Loucy (cell line): ENCODE data around the gene ACOXL.

ENCODE experiments used
- H2AFZ ChIP-seq: fragments of 200-600 bp; sonication (generic); 2 replicates; pipeline ENCODE4 v1.6.0; 2016; ENCODE audit warnings: antibody characterized with exemption, mild to moderate bottlenecking, low read length, moderate library complexity
- H3F3A ChIP-seq: fragments of 200-600 bp; 2 replicates; pipeline ENCODE4 v1.6.0; 2016; ENCODE audit warnings: antibody characterized with exemption, low read depth, mild to moderate bottlenecking
- H3K27me3 ChIP-seq: fragments of 200-600 bp; sonication (generic); 2 replicates; pipeline ENCODE4 v1.6.1; 2014; ENCODE audit warnings: low read length, mild to moderate bottlenecking; ENCODE audit not compliant: insufficient read depth, poor library complexity, severe bottlenecking
- H3K36me3 ChIP-seq: fragments of 200-600 bp; sonication (generic); 2 replicates; pipeline ENCODE4 v1.6.1; 2016; ENCODE audit warnings: low read length; ENCODE audit not compliant: insufficient read depth
- H3K4me1 ChIP-seq: fragments of 200-600 bp; sonication (generic); 2 replicates; pipeline ENCODE4 v1.5.1; 2014; ENCODE audit warnings: low read length, mild to moderate bottlenecking; ENCODE audit not compliant: insufficient read depth, poor library complexity, severe bottlenecking
- H3K4me2 ChIP-seq: fragments of 200-600 bp; sonication (generic); 2 replicates; pipeline ENCODE4 v1.6.0; 2014; ENCODE audit warnings: antibody characterized with exemption, low read length, low read depth, mild to moderate bottlenecking; ENCODE audit not compliant: poor library complexity, severe bottlenecking
- H3K4me3 ChIP-seq: fragments of 200-600 bp; sonication (generic); 2 replicates; pipeline ENCODE4 v1.5.1; 2014; ENCODE audit warnings: low read length, mild to moderate bottlenecking, mixed read lengths; ENCODE audit not compliant: poor library complexity, severe bottlenecking
- H3K79me2 ChIP-seq: fragments of 200-600 bp; sonication (generic); 2 replicates; pipeline ENCODE4 v1.6.1; 2014; ENCODE audit warnings: low read length; ENCODE audit not compliant: insufficient read depth
- H3K9ac ChIP-seq: fragments of 200-600 bp; sonication (generic); 2 replicates; pipeline ENCODE4 v1.6.0; 2014; ENCODE audit warnings: mild to moderate bottlenecking, low read depth, low read length, moderate library complexity; ENCODE audit not compliant: poor library complexity, severe bottlenecking
- H3K9me2 ChIP-seq: fragments of 200-600 bp; sonication (generic); replicated peaks from 2 replicates; pipeline ENCODE4 v1.6.1; 2016; ENCODE audit warnings: low read depth, low read length, mixed read lengths
- H3K9me3 ChIP-seq: fragments of 200-600 bp; sonication (generic); 2 replicates; pipeline ENCODE4 v1.6.1; 2014; ENCODE audit warnings: mild to moderate bottlenecking, antibody characterized with exemption, low read length, low read depth; ENCODE audit not compliant: insufficient read depth
- H4K20me1 ChIP-seq: fragments of 200-600 bp; sonication (generic); 2 replicates; pipeline ENCODE4 v1.6.0; 2014; ENCODE audit warnings: antibody characterized with exemption, low read length, mild to moderate bottlenecking; ENCODE audit not compliant: insufficient read depth, poor library complexity, severe bottlenecking
- EZH2phosphoT487 ChIP-seq: fragments of 200-600 bp; IDR thresholded peaks from 2 replicates; pipeline ENCODE4 v1.6.1; 2018; ENCODE audit warnings: antibody characterized with exemption, mild to moderate bottlenecking, moderate library complexity, borderline replicate concordance
- TF ChIP-seq, protein P1 (sequence below): fragments of 200-600 bp; sonication (generic); conservative IDR thresholded peaks from 2 replicates; pipeline ENCODE4 v1.5.1; 2014; ENCODE audit warnings: mild to moderate bottlenecking, antibody characterized with exemption, low read length

Gene ACOXL

DNA sequence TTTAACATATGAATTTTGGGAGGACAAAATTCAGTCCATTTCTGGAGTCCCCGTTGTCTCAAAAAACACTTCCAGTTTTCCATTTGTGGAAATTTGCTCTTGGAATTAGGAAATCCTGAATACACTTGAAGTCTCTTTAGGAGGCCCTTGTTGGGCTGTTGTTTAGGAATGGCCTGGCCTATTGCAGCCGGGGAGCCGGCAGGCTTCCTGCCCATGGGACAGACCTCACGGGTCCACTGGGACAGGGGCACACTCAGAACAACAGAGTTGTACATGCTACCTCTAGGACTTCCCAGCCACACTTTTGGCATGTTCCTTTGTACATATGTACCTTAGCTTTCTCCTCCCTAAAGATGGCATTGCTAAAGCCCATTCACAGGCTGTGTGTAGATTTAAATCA is 57.3 kb downstream of the ACOXL start:
- no peaks in the 10 kb centered on the region for H3K27me3 ChIP-seq
- no peaks in the 10 kb centered on the region for H3K36me3 ChIP-seq
- H3K79me2 ChIP-seq = no peaks in the 10 kb centered on the region
- H4K20me1 ChIP-seq = no peaks in the 10 kb centered on the region
- H2AFZ ChIP-seq = no peak overlapping the region
- H3K9ac ChIP-seq = no peak overlapping the region
- H3F3A ChIP-seq = no peaks in the 10 kb centered on the region
- no peaks in the 10 kb centered on the region for H3K9me3 ChIP-seq
- peaks cover 14% of the 10 kb centered on the region for H3K4me1 ChIP-seq
- TF ChIP-seq, protein P1, sequence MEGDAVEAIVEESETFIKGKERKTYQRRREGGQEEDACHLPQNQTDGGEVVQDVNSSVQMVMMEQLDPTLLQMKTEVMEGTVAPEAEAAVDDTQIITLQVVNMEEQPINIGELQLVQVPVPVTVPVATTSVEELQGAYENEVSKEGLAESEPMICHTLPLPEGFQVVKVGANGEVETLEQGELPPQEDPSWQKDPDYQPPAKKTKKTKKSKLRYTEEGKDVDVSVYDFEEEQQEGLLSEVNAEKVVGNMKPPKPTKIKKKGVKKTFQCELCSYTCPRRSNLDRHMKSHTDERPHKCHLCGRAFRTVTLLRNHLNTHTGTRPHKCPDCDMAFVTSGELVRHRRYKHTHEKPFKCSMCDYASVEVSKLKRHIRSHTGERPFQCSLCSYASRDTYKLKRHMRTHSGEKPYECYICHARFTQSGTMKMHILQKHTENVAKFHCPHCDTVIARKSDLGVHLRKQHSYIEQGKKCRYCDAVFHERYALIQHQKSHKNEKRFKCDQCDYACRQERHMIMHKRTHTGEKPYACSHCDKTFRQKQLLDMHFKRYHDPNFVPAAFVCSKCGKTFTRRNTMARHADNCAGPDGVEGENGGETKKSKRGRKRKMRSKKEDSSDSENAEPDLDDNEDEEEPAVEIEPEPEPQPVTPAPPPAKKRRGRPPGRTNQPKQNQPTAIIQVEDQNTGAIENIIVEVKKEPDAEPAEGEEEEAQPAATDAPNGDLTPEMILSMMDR = no peak
- no peak for TF ChIP-seq EZH2phosphoT487
- no peak overlapping the region for H3K4me2 ChIP-seq
- H3K4me3 ChIP-seq = no peak overlapping the region
- H3K9me2 ChIP-seq = no peaks in the 10 kb centered on the region

DNA sequence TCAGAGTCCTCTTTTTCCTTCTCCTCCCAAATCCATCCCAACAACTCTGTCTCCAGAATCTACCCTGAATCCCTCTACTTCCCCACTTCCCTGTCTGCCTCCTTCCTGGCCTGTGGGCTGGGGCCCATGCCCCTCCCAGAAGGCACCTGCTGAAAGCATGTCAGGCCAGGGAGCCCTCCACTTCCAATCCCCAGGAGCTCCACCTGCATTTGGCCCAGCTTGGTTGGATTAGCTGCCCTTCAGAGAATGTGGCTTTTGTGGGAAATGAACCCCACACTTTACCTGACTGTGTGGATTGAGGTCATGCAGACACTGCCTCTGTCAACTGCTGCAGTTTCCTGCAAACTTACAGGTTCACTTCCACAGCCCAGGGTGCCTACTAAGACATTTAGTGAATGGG is 58.5 kb downstream of the ACOXL start:
- H3K27me3 ChIP-seq = no peaks in the 10 kb centered on the region
- H3K4me1 ChIP-seq = peaks cover 14% of the 10 kb centered on the region
- no peaks in the 10 kb centered on the region for H3K9me3 ChIP-seq
- H2AFZ ChIP-seq = no peak overlapping the region
- H3K4me2 ChIP-seq = peak overlapping the region; percentile 28
- H3K36me3 ChIP-seq = no peaks in the 10 kb centered on the region
- no peak overlapping the region for H3K4me3 ChIP-seq
- H3K9ac ChIP-seq = no peak overlapping the region
- no peaks in the 10 kb centered on the region for H4K20me1 ChIP-seq
- H3F3A ChIP-seq = no peaks in the 10 kb centered on the region
- no peak for TF ChIP-seq EZH2phosphoT487
- TF ChIP-seq, protein P1 = no peak
- no peaks in the 10 kb centered on the region for H3K79me2 ChIP-seq
- H3K9me2 ChIP-seq = no peaks in the 10 kb centered on the region

DNA sequence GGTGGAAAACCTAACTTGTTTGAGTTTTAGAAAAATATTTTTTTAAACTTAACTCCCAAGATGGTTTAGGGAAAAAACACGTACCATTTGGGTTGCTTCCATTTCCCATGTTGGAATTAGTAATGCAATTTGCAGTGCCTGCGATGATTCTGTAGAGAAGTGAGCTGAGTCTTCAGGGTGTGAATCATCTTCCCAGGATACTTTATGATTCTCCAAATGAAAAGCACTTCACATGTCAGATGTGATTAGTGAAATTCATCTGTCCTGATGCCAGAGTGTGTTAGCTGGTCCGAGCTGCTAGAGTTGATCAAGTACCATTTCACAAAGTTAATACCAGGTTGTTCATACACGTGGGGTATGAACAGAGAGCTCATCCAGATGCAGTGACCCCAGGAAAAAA is 59.1 kb downstream of the ACOXL start:
- Histone ChIP-seq H3K9me3 (no peaks in the 10 kb centered on the region), H3K9ac (no peak overlapping the region), H3K4me2 (peak overlapping the region; percentile 28), H3K9me2 (no peaks in the 10 kb centered on the region), H4K20me1 (no peaks in the 10 kb centered on the region), H3K36me3 (no peaks in the 10 kb centered on the region), H3F3A (no peaks in the 10 kb centered on the region), H3K4me1 (peaks cover 14% of the 10 kb centered on the region), H3K79me2 (no peaks in the 10 kb centered on the region), H3K27me3 (no peaks in the 10 kb centered on the region), H2AFZ (no peak overlapping the region), H3K4me3 (no peak overlapping the region)
- TF ChIP-seq, protein P1 = no peak
- TF ChIP-seq EZH2phosphoT487 = no peak
